Liver (tissue), 9 donors: ENCODE data around the gene FCSK. TPM values are rescaled to one million over a fixed set of nuclear protein-coding genes. Genes with fewer than 3 reads are reported as not detected.

Experiments
- DNase-seq: peaks from one replicate; pipeline ENCODE4 v3.0.0-alpha.2; 2017; ENCODE audit warnings: low spot score
- H3K27ac ChIP-seq, 2 donors: one replicate each; pipeline ENCODE4 v1.7.0; 2013; ENCODE audit warnings: inconsistent platforms in 2 of 2, low read length in 2 of 2, control low read depth in 1 of 2, low read depth in 1 of 2, mild to moderate bottlenecking in 1 of 2
- H3K27me3 ChIP-seq, 4 donors: one replicate each; pipeline versions ENCODE4 v1.6.1 to v1.7.0; 2013; ENCODE audit warnings: low read length in 3 of 4, inconsistent platforms in 1 of 4, mild to moderate bottlenecking in 1 of 4, moderate library complexity in 1 of 4; ENCODE audit not compliant: control insufficient read depth in 4 of 4, insufficient read depth in 4 of 4
- H3K36me3 ChIP-seq, 4 donors: one replicate each; pipeline versions ENCODE4 v1.6.1 to v1.7.0; 2013; ENCODE audit warnings: low read length in 3 of 4, mild to moderate bottlenecking in 3 of 4, low read depth in 1 of 4, moderate library complexity in 1 of 4; ENCODE audit not compliant: control insufficient read depth in 4 of 4, insufficient read depth in 3 of 4
- H3K4me1 ChIP-seq, 4 donors: one replicate each; pipeline versions ENCODE4 v1.6.1 to v1.7.0; 2013; ENCODE audit warnings: low read length in 3 of 4, mild to moderate bottlenecking in 3 of 4, moderate library complexity in 1 of 4; ENCODE audit not compliant: control insufficient read depth in 4 of 4, insufficient read depth in 4 of 4
- H3K4me3 ChIP-seq, 3 donors: one replicate each; pipeline versions ENCODE4 v1.6.1 to v1.7.0; 2013; ENCODE audit warnings: low read length in 3 of 3, control low read depth in 1 of 3, low read depth in 1 of 3, mild to moderate bottlenecking in 1 of 3
- H3K9ac ChIP-seq, 2 donors: one replicate each; pipeline ENCODE4 v1.7.0; 2013; ENCODE audit warnings: low read length in 2 of 2, mild to moderate bottlenecking in 2 of 2, moderate library complexity in 2 of 2, control low read depth in 1 of 2, low read depth in 1 of 2
- H3K9me3 ChIP-seq, 4 donors: one replicate each; pipeline versions ENCODE4 v1.6.1 to v1.7.0; 2013; ENCODE audit warnings: low read length in 3 of 4; ENCODE audit not compliant: control insufficient read depth in 4 of 4
- ATF3 ChIP-seq: IDR thresholded peaks from 2 replicates; pipeline ENCODE4 v1.6.1; 2016; ENCODE audit warnings: antibody characterized with exemption
- CTCF ChIP-seq: fragments of 150-350 bp; IDR thresholded peaks from 2 replicates; pipeline ENCODE4 v1.5.1; 2017; ENCODE audit warnings: improper control_type of control experiment, low read depth, low read length; ENCODE audit not compliant: missing input control
- EGR1 ChIP-seq, 2 donors: IDR thresholded peaks; 2 replicates each; pipeline ENCODE4 v1.6.1; 2016 to 2018; ENCODE audit warnings: antibody characterized with exemption in 2 of 2, low read depth in 2 of 2
- FOXA1 ChIP-seq: IDR thresholded peaks from 2 replicates; pipeline ENCODE4 v1.6.1; 2016; ENCODE audit warnings: antibody characterized with exemption
- FOXA2 ChIP-seq: IDR thresholded peaks from 2 replicates; pipeline ENCODE4 v1.6.1; 2016; ENCODE audit warnings: antibody characterized with exemption
- GABPA ChIP-seq, 2 donors: IDR thresholded peaks in 1 of 2; conservative IDR thresholded peaks in 1 of 2; 2 replicates each; pipeline ENCODE4 v1.6.1; 2016; ENCODE audit warnings: antibody characterized with exemption in 2 of 2, mild to moderate bottlenecking in 1 of 2, moderate library complexity in 1 of 2
- HNF4A ChIP-seq, 2 donors: conservative IDR thresholded peaks; 2 replicates each; pipeline ENCODE4 v1.6.1; 2016; ENCODE audit warnings: antibody characterized with exemption in 2 of 2, mild to moderate bottlenecking in 2 of 2
- HNF4G ChIP-seq: IDR thresholded peaks from 2 replicates; pipeline ENCODE4 v1.6.1; 2016; ENCODE audit warnings: antibody characterized with exemption
- JUND ChIP-seq, 2 donors: IDR thresholded peaks; 2 replicates each; pipeline ENCODE4 v1.6.1; 2016; ENCODE audit warnings: antibody characterized with exemption in 2 of 2
- MAX ChIP-seq: IDR thresholded peaks from 2 replicates; pipeline ENCODE4 v1.6.1; 2016; ENCODE audit warnings: antibody characterized with exemption
- NR2F2 ChIP-seq: IDR thresholded peaks from 2 replicates; pipeline ENCODE4 v1.6.1; 2016; ENCODE audit warnings: antibody characterized with exemption
- RAD21 ChIP-seq, 2 donors: IDR thresholded peaks; 2 replicates each; pipeline ENCODE4 v1.6.1; 2016; ENCODE audit warnings: antibody characterized with exemption in 2 of 2, mild to moderate bottlenecking in 2 of 2
- REST ChIP-seq: IDR thresholded peaks from 2 replicates; pipeline ENCODE4 v1.6.1; 2016; ENCODE audit warnings: antibody characterized with exemption, mild to moderate bottlenecking
- RXRA ChIP-seq, 2 donors: IDR thresholded peaks; 2 replicates each; pipeline ENCODE4 v1.6.1; 2017 to 2018; ENCODE audit warnings: antibody characterized with exemption in 2 of 2, mild to moderate bottlenecking in 1 of 2
- SP1 ChIP-seq: IDR thresholded peaks from 2 replicates; pipeline ENCODE4 v1.6.1; 2018; ENCODE audit warnings: antibody characterized with exemption, mild to moderate bottlenecking
- TAF1 ChIP-seq: conservative IDR thresholded peaks from 2 replicates; pipeline ENCODE4 v1.6.1; 2016; ENCODE audit warnings: antibody characterized with exemption, mild to moderate bottlenecking
- YY1 ChIP-seq: IDR thresholded peaks from 2 replicates; pipeline ENCODE4 v1.6.1; 2016; ENCODE audit warnings: antibody characterized with exemption, mild to moderate bottlenecking
- ZBTB33 ChIP-seq: IDR thresholded peaks from 2 replicates; pipeline ENCODE4 v1.6.1; 2016; ENCODE audit warnings: antibody characterized with exemption
- WGBS: extraction: QIAGEN DNeasy Blood & Tissue Kit; methylation state at CpG from one replicate; pipeline ENCODE4 v1.1.7; 2013; 5-methylcytosine and 5-hydroxymethylcytosine counted together
- polyA plus RNA-seq, 2 donors: library from polyadenylated mRNA; stranded (reverse) in 1 of 2; unstranded in 1 of 2; fragments of 200-250 nt in 1 of 2; fragments of >200 nt in 1 of 2; fragmentation: Nextera tagmentation in 1 of 2; extraction: Ambion mirVana in 1 of 2; gene quantifications; one replicate each; pipeline versions ENCODE4 v1.2.1 to v1.2.3, GENCODE V29; 2013 to 2015
- total RNA-seq, 2 donors: library from RNA; depleted of rRNA; stranded (reverse); fragments of >200 nt; gene quantifications; one replicate each; pipeline ENCODE4 v1.2.3, GENCODE V29; 2014
- donor health status: healthy.
- donor health status: healthy.
- donor health status: healthy.
- donor health status: healthy.
- donor health status: healthy.

The FCSK gene
- total and polyA plus RNA-seq, 4 donors, result 4.3 to 20.2 (median 8.5) TPM

GRCh38 chr16:70476272-70477020 is 22.1 kb downstream of the FCSK start:
- no peak overlapping the region for H3K9ac ChIP-seq
- H3K4me1 ChIP-seq, result no peaks in the 10 kb centered on the region
- TF ChIP-seq FOXA2 (no peak), SP1 (no peak), MAX (no peak), RXRA (IDR thresholded peaks at IDR 0.05) (no peak), JUND (IDR thresholded peaks at IDR 0.05) (no peak), REST (no peak), GABPA (IDR thresholded peaks at IDR 0.05 in 1 of 2, conservative IDR thresholded peaks at IDR 0.05 in 1 of 2) (no peak), FOXA1 (no peak), YY1 (no peak), HNF4A (conservative IDR thresholded peaks at IDR 0.05) (no peak), ZBTB33 (no peak), ATF3 (no peak), HNF4G (no peak), NR2F2 (no peak), TAF1 (no peak), EGR1 (IDR thresholded peaks at IDR 0.05; ENCODE audit: low read depth in 2 of 2) (no peak), CTCF (no peak), RAD21 (IDR thresholded peaks at IDR 0.05) (no peak)
- H3K27me3 ChIP-seq, result no peaks in the 10 kb centered on the region
- no peak overlapping the region for H3K4me3 ChIP-seq
- DNase-seq, result no peak
- H3K36me3 ChIP-seq, result peaks cover 21 to 62% (median 26%) of the 10 kb centered on the region in 4 donors
- WGBS, result 88% methylated on average over 13 of the region's 13 CpGs
- H3K9me3 ChIP-seq, result no peaks in the 10 kb centered on the region
- H3K27ac ChIP-seq, result no peak overlapping the region
